ENCODE data around the gene ADAMTS19. TPM values are rescaled to one million over a fixed set of nuclear protein-coding genes. Genes with fewer than 3 reads are reported as not detected.

ADAMTS19 gene
- total and polyA plus RNA-seq, 5 experiments from 2014 or later: not detected

DNA sequence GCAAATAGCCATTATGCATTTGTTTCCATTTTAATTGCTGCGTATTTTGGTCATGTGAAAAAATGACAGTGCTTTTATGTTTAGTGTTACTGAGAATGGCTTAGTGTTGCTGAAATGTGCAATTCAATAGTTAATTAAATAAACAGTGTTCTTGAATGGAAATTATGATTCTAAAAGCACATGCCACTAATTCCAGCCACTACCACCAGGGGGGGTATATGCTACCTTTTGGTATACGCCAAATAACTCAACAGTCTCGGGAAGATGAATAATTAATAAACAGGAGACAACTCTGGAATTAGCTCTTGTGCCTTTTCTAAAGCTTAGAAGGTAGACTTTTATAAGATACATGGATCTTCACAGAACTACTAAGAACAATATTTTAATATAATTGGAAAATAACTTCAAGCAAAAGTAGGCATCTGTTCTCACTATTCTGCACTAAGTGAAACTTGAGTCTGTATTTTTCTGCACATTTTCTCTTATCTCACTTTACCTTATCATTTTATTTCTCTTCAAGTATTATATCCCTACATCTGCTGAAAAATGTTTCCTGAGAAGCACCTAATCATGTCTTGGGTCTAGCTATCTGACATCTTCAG, 204.3 kb downstream of the ADAMTS19 start:
- H3K9me3 Mint-ChIP-seq: peaks cover 0 to 14% (median 1%) of the 10 kb centered on the region in 9 donors
- no peak overlapping the region for H3K27ac Mint-ChIP-seq

DNA sequence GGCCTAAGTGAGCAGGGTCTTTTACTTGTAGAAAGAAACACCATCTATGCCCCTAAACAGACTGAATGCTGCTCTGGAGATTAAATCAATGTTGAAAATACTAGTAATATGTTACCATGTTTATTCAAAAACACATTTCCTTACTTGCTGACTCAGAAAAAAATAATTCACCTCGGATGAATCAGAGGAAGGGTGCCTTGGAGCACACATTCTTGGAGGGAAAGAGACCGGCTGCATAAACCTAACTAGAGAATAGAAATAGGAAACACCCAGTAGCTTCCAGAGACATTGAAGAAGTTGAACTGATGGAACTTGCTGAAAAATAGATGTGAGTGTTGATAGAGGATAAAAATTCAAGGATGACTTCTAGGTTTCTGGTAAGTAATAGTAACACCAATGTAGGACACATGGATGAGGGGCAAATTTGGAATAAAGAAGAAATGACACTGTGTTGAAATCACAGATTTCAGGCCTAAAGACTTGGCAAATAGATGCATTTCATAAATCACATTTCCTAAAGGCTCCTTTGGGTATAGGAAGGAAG, 210.9 kb downstream of the ADAMTS19 start:
- DNase-seq: no peak
- Mint-ChIP-seq H3K36me3 (peaks cover 0 to 5% (median 2%) of the 10 kb centered on the region in 3 donors), H3K27me3 (no peaks in the 10 kb centered on the region), H3K9me3 (peaks cover 0 to 30% (median 6%) of the 10 kb centered on the region in 9 donors), H3K4me3 (no peak overlapping the region), H3K4me1 (no peaks in the 10 kb centered on the region), H3K27ac (no peak overlapping the region)
- POLR2A ChIA-PET: no interaction called here
- no peak for ATAC-seq

More for the DNA sequence above, 204.3 kb downstream of the ADAMTS19 start:
- POLR2A ChIA-PET: no interaction called here
- DNase-seq (peak in 1 of 10 donors; percentile 13), ATAC-seq (no peak)
- Mint-ChIP-seq H3K4me3 (no peak overlapping the region), H3K4me1 (no peaks in the 10 kb centered on the region), H3K36me3 (peaks cover 0 to 5% (median 2%) of the 10 kb centered on the region in 3 donors), H3K27me3 (peaks cover 0 to 15% (median 2%) of the 10 kb centered on the region in 5 donors)

DNA sequence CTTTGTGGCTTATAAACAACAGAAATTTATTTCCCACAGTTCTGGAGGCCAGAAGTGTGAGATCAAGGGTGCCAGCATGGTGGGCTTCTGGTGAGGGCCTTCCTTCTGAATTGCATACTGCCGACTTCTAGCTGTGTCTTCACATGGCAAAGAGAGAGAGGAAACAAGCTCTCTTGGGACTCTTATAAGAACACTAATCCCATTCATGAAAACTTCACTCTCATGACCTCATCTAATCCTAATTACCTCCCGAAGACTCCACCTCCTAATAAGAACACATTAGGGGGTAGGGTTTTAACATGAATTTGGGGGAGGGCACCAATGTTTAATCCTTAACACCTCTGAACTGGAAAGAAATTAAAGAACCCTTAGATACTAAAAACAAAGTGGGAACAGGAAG, 211.9 kb downstream of the ADAMTS19 start:
- Mint-ChIP-seq H3K9me3 (peaks cover 0 to 30% (median 6%) of the 10 kb centered on the region in 9 donors), H3K27ac (no peak overlapping the region), H3K36me3 (peaks cover 0 to 5% (median 2%) of the 10 kb centered on the region in 3 donors), H3K4me1 (no peaks in the 10 kb centered on the region), H3K27me3 (no peaks in the 10 kb centered on the region), H3K4me3 (no peak overlapping the region)
- ATAC-seq: no peak
- POLR2A ChIA-PET: no interaction called here
- no peak for DNase-seq

DNA sequence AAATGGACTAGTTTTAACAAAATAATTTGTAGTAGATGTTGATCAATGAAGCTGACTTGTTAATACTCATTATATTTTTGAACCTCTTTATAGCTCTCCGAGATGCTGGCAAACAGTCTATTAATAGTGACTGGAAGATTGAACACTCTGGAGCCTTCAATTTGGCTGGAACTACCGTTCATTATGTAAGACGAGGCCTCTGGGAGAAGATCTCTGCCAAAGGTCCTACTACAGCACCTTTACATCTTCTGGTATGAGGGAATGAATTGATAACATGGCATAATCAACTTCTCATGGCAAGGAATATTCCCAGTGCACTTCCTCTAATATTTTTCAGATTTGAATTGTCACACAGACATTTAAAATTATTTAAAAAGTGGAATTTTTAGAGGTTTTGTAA, 219.6 kb downstream of the ADAMTS19 start:
- no peak for DNase-seq
- Mint-ChIP-seq H3K4me1 (no peaks in the 10 kb centered on the region), H3K4me3 (no peak overlapping the region), H3K9me3 (peaks cover 0 to 9% (median 0%) of the 10 kb centered on the region in 9 donors), H3K27me3 (peaks cover 0 to 2% (median 0%) of the 10 kb centered on the region in 5 donors), H3K27ac (no peak overlapping the region), H3K36me3 (no peaks in the 10 kb centered on the region)
- POLR2A ChIA-PET: no interaction called here
- no peak for ATAC-seq

DNA sequence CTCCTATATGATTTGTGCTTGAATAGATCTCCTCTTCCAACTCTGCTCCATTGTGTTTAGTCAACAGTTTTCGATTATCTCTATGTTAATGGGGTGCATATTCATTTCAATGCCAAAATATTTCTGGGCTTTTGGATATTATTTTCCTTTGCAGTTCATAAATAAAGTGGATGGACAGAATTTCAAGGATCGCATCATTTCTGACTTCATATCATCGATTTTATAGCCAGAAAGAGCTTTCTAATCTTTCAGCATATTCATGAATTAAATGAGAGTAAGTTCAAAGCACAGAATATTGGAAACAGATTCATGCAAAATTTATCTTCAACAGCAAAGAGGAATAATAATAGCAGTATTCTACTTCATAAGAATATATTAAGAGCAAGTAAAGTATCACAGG, 227.8 kb downstream of the ADAMTS19 start:
- DNase-seq: no peak
- Mint-ChIP-seq H3K4me3 (no peak overlapping the region), H3K4me1 (no peaks in the 10 kb centered on the region), H3K36me3 (no peaks in the 10 kb centered on the region), H3K9me3 (no peaks in the 10 kb centered on the region), H3K27me3 (peaks cover 0 to 2% (median 0%) of the 10 kb centered on the region in 5 donors), H3K27ac (no peak overlapping the region)
- POLR2A ChIA-PET: no interaction called here
- ATAC-seq: no peak

DNA sequence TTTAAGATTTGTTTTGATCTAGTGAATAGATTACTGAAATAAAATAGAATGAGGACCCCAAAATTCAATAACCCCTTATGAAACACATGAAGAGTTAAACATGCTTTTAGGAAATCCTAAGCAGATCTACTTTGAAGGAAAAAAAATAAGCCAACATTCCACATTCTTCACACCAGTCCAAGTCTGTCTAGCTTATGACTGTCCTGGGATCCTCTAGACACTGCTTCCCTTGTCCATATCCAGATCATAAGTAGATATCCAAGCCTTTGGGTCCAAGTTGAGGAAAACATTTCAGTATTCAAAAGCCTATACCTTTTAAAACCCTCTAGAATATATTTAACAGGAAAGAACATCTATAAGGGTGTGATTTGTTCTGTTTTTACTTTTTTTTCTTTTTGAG, 228.9 kb downstream of the ADAMTS19 start:
- ATAC-seq (no peak), DNase-seq (no peak)
- H3K4me3 Mint-ChIP-seq: no peak overlapping the region
- H3K36me3 Mint-ChIP-seq: no peaks in the 10 kb centered on the region
- H3K4me1 Mint-ChIP-seq: no peaks in the 10 kb centered on the region
- peaks cover 0 to 3% (median 0%) of the 10 kb centered on the region in 5 donors for H3K27me3 Mint-ChIP-seq
- H3K27ac Mint-ChIP-seq: no peak overlapping the region
- POLR2A ChIA-PET: no interaction called here
- H3K9me3 Mint-ChIP-seq: peaks cover 0 to 3% (median 0%) of the 10 kb centered on the region in 9 donors

DNA sequence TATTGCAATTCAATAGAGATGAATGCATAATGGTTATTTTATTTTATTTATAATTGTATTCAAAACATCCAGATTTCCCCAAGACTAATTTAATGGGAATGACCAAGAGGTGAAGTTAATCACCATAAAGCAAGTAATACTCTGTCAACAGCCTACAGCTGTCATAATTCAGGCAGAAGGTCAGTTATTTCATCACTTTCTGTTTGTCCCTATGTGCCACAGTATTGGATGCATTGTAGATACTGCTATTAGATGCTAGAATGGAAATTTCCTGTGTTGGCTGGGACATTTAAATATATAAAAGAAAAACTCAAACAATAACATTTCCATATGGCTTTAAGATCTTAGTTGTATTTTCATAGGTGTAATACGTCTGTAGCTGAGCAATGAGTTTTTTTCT, 231.1 kb downstream of the ADAMTS19 start:
- DNase-seq: no peak
- Mint-ChIP-seq H3K4me3 (no peak overlapping the region), H3K36me3 (no peaks in the 10 kb centered on the region), H3K9me3 (peaks cover 0 to 3% (median 0%) of the 10 kb centered on the region in 9 donors), H3K27me3 (peaks cover 0 to 3% (median 0%) of the 10 kb centered on the region in 5 donors), H3K4me1 (no peaks in the 10 kb centered on the region), H3K27ac (no peak overlapping the region)
- POLR2A ChIA-PET: no interaction called here
- ATAC-seq: no peak

DNA sequence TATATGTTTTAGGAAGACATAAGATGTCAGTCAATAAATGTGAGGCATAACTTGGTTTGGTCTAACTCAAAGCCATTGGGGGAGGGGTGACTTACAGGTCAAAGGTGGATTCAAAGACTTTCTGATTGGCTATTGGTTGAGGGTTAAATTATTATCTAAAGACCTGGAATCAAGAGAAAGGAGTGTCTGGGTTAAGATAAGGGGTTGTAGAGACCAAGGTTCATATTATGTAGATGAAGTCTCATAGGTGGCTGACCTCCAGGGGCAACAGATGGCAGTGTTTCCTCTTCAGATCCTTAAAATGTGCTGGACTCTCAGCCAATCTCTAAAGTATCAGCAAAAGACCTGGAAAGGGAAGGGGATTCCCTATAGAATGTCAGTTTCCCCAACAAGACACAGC, 236.5 kb downstream of the ADAMTS19 start:
- Mint-ChIP-seq H3K4me1 (no peaks in the 10 kb centered on the region), H3K36me3 (no peaks in the 10 kb centered on the region), H3K9me3 (peaks cover 0 to 3% (median 0%) of the 10 kb centered on the region in 9 donors), H3K4me3 (no peak overlapping the region), H3K27ac (no peak overlapping the region), H3K27me3 (peaks cover 0 to 6% (median 0%) of the 10 kb centered on the region in 5 donors)
- POLR2A ChIA-PET: no interaction called here
- no peak for DNase-seq
- ATAC-seq: no peak

DNA sequence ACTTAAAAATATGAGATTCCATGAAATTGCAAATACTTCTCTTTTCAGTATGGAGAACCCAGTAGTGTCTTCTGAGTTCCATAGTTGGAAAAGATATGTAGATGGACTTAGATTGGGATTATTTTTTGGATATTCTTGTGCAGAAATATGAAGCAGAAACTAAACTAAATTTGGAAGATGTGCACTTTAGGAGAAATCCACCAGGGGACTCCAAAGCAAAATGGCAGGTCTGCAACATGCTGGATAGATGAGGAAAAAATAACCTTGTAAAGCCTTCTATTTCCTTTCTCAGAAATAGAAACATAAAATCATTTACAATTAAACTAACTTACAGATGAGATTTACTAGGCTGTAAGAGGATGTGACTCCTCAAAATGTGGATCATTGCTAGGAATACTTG, 238.6 kb downstream of the ADAMTS19 start:
- H3K4me1 Mint-ChIP-seq: no peaks in the 10 kb centered on the region

DNA sequence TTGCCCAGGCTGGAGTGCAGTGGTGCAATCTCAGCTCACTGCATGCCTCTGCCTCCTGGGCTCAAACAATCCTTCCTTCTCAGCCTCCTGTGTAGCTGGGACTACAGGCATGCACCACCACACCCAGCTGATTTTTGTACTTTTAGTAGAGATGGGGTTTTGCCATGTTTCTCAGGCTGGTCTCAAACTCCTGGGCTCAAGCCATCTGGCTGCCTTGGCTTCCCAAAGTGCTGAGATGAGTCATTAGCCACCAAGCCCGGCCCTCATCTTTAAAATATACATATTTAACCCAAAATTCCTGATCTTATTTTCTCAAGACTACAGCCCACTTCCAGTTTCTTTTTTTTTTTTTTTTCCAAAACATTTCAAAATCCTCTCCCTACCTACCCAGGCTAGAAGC, 256.1 kb downstream of the ADAMTS19 start:
- POLR2A ChIA-PET: no interaction called here
- Mint-ChIP-seq H3K9me3 (no peaks in the 10 kb centered on the region), H3K27ac (no peak overlapping the region), H3K4me3 (no peak overlapping the region), H3K36me3 (no peaks in the 10 kb centered on the region), H3K27me3 (peaks cover 0 to 6% (median 0%) of the 10 kb centered on the region in 5 donors), H3K4me1 (no peaks in the 10 kb centered on the region)
- DNase-seq (no peak), ATAC-seq (no peak)

More for the DNA sequence above, 238.6 kb downstream of the ADAMTS19 start:
- DNase-seq: no peak
- Mint-ChIP-seq H3K36me3 (no peaks in the 10 kb centered on the region), H3K4me3 (no peak overlapping the region), H3K27ac (no peak overlapping the region), H3K9me3 (peaks cover 0 to 3% (median 0%) of the 10 kb centered on the region in 9 donors), H3K27me3 (peaks cover 0 to 3% (median 0%) of the 10 kb centered on the region in 5 donors)
- POLR2A ChIA-PET: no interaction called here
- no peak for ATAC-seq

DNA sequence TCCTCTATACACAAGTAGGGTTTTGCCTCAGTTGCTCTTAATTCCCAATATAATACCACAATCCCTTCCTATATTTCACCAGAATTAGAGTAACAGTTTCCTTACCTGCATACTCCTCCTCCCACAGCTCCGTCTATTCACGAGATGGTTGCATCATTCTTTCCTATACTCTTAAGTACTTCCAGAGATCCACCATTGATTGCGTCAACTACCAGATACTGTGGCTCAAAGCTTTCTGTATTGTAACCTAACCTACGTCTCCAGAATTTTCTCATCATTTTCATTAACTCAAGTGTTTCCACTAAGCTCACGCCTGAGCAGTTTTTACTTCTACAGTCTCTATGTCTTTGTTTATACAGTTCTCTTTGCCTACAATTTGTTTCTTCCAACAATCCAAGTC, 256.6 kb downstream of the ADAMTS19 start:
- H3K9me3 Mint-ChIP-seq: no peaks in the 10 kb centered on the region
- H3K27ac Mint-ChIP-seq: no peak overlapping the region
- POLR2A ChIA-PET: no interaction called here
- no peaks in the 10 kb centered on the region for H3K36me3 Mint-ChIP-seq
- H3K27me3 Mint-ChIP-seq: peaks cover 0 to 6% (median 0%) of the 10 kb centered on the region in 5 donors
- H3K4me1 Mint-ChIP-seq: no peaks in the 10 kb centered on the region
- DNase-seq: no peak
- ATAC-seq: no peak
- no peak overlapping the region for H3K4me3 Mint-ChIP-seq

DNA sequence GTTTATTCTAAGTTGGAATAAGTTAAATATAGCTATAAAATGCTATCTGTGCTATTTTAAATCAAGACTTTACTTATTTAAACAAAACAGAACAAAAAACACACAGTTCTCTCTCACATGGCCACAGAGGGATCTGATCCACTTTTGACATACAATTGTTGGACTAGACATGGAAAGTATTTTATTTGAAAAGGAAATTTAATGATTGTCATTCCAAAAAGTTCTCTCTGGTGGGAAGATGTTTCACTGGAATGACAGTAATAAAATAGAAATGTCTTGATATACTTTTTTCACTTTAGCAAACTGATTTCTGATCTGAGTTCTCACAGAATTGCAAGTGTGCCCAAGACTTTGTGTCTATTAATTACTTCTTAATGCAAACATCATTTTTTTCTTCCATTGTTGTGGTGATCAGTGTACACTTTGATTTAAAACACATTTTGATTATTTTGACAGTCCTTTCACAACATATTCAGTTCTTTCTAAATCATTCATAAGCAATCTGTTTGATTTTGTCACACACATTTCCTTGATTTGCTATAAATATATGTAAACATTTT, 257.7 kb downstream of the ADAMTS19 start:
- H3K4me1 Mint-ChIP-seq: no peaks in the 10 kb centered on the region
- no peak for DNase-seq
- no peaks in the 10 kb centered on the region for H3K9me3 Mint-ChIP-seq
- POLR2A ChIA-PET: no interaction called here
- H3K4me3 Mint-ChIP-seq: no peak overlapping the region
- peaks cover 0 to 6% (median 0%) of the 10 kb centered on the region in 5 donors for H3K27me3 Mint-ChIP-seq
- no peaks in the 10 kb centered on the region for H3K36me3 Mint-ChIP-seq
- H3K27ac Mint-ChIP-seq: no peak overlapping the region
- no peak for ATAC-seq

DNA sequence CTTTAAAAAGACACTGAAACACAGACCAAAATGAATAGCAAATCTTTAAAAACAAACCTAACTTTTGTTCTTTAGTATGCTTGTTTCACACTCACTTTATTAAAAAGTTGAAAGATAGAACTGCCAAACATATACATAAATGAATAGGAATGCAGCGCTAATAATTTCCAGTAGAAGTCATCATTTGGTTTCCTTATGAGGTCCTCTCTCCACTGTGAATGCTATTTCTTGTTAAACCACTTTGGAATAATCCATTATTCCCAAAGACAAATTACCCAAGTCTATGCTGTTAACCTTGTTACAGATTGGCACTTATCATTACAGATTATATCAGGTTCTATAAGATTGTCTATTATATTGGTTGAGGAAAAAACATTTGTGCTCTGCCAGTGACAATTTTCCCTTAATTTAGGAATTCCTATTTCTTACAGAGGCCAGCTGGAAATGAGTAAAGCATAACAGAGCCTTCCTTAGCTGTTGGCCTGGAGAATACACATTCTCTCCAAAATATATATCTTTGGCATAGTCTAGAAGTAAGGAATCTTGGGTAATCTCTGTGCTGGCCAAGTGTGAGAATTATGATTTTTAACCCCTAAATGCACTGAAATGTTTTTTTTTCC, 258.5 kb downstream of the ADAMTS19 start:
- ATAC-seq: no peak
- H3K4me1 Mint-ChIP-seq: no peaks in the 10 kb centered on the region
- no peaks in the 10 kb centered on the region for H3K36me3 Mint-ChIP-seq
- H3K27me3 Mint-ChIP-seq: peaks cover 0 to 6% (median 0%) of the 10 kb centered on the region in 5 donors
- no peak overlapping the region for H3K4me3 Mint-ChIP-seq
- H3K9me3 Mint-ChIP-seq: no peaks in the 10 kb centered on the region
- no peak for DNase-seq
- POLR2A ChIA-PET: no interaction called here
- no peak overlapping the region for H3K27ac Mint-ChIP-seq

Measured in naive thymus-derived CD8-positive, alpha-beta T cell (primary cell).